Osteoblast (primary cell): Measurements from ENCODE around the gene COBLL1. TPM values are rescaled to one million over a fixed set of nuclear protein-coding genes. Genes with fewer than 3 reads are reported as not detected.

Experiments
- DNase-seq: peaks from one replicate; pipeline ENCODE4 v3.0.0; 2011; ENCODE audit warnings: low spot score, mixed read lengths; ENCODE audit not compliant: insufficient read length; ENCODE audit errors: missing footprints
- H2AFZ ChIP-seq: 2 replicates; pipeline ENCODE4 v1.6.0; 2011; ENCODE audit warnings: mild to moderate bottlenecking, low read length
- H3K27ac ChIP-seq: 2 replicates; pipeline ENCODE4 v1.5.1; 2011; ENCODE audit warnings: mild to moderate bottlenecking, low read depth, low read length, moderate library complexity
- H3K27me3 ChIP-seq: 2 replicates; pipeline ENCODE4 v1.6.0; 2012; ENCODE audit warnings: mild to moderate bottlenecking, control low read depth, inconsistent platforms, low read length, moderate library complexity; ENCODE audit not compliant: insufficient read depth
- H3K36me3 ChIP-seq: 2 replicates; pipeline ENCODE4 v1.5.1; 2011; ENCODE audit warnings: mild to moderate bottlenecking, low read length, control low read depth, moderate library complexity; ENCODE audit not compliant: insufficient read depth
- H3K4me1 ChIP-seq: 2 replicates; pipeline ENCODE4 v1.5.1; 2011; ENCODE audit warnings: mild to moderate bottlenecking, low read length, control low read depth, moderate library complexity; ENCODE audit not compliant: insufficient read depth
- H3K4me2 ChIP-seq: 2 replicates; pipeline ENCODE4 v1.6.0; 2011; ENCODE audit warnings: mild to moderate bottlenecking, low read length; ENCODE audit not compliant: insufficient read depth
- H3K4me3 ChIP-seq: fragments of 200-600 bp; sonication (generic); 3 replicates; pipeline ENCODE4 v1.5.1; 2012; ENCODE audit warnings: mild to moderate bottlenecking, low read length, inconsistent platforms; ENCODE audit not compliant: insufficient read depth
- H3K79me2 ChIP-seq: 2 replicates; pipeline ENCODE4 v1.6.0; 2012; ENCODE audit warnings: mild to moderate bottlenecking, low read length, control low read depth, inconsistent platforms; ENCODE audit not compliant: insufficient read depth
- H3K9me3 ChIP-seq: 2 replicates; pipeline ENCODE4 v1.5.1; 2011; ENCODE audit warnings: low read depth, low read length, control low read depth
- H4K20me1 ChIP-seq: 2 replicates; pipeline ENCODE4 v1.6.0; 2012; ENCODE audit warnings: mild to moderate bottlenecking, low read length, control low read depth; ENCODE audit not compliant: insufficient read depth
- CTCF ChIP-seq: IDR thresholded peaks from 2 replicates; pipeline ENCODE4 v1.5.1; 2011; ENCODE audit warnings: mild to moderate bottlenecking, low read depth, low read length, moderate library complexity; ENCODE audit errors: extremely low read depth
- total RNA-seq: library from RNA; depleted of rRNA; stranded (reverse); fragments of >200 nt; gene quantifications from 2 replicates; pipeline ENCODE4 v1.2.3, GENCODE V29; 2012

The COBLL1 gene
- total RNA-seq, 1 donor = 10.9 TPM

GRCh38 chr2:164877169-164877568 lies 35.5 kb upstream of the COBLL1 start:
- Histone ChIP-seq H3K79me2 (no peaks in the 10 kb centered on the region), H3K27ac (no peak overlapping the region), H2AFZ (no peak overlapping the region), H3K36me3 (no peaks in the 10 kb centered on the region), H3K27me3 (no peaks in the 10 kb centered on the region), H3K4me3 (no peak overlapping the region), H4K20me1 (no peaks in the 10 kb centered on the region), H3K4me1 (no peaks in the 10 kb centered on the region), H3K9me3 (no peaks in the 10 kb centered on the region), H3K4me2 (no peak overlapping the region)
- no peak for DNase-seq
- TF ChIP-seq CTCF = no peak

- no peaks in the 10 kb centered on the region for H3K27me3 ChIP-seq
- H3K27ac ChIP-seq = no peak overlapping the region
- no peaks in the 10 kb centered on the region for H3K9me3 ChIP-seq
- H3K79me2 ChIP-seq = no peaks in the 10 kb centered on the region
- no peak overlapping the region for H3K4me3 ChIP-seq
- H4K20me1 ChIP-seq = no peaks in the 10 kb centered on the region
- H2AFZ ChIP-seq = no peak overlapping the region
- H3K36me3 ChIP-seq = no peaks in the 10 kb centered on the region
- no peak for TF ChIP-seq CTCF
- no peak for DNase-seq
- H3K4me1 ChIP-seq = no peaks in the 10 kb centered on the region
- no peak overlapping the region for H3K4me2 ChIP-seq
These were observed 33.9 kb upstream of the COBLL1 start for GRCh38 chr2:164875334-164876205.

GRCh38 chr2:164873210-164873908 lies 31.7 kb upstream of the COBLL1 start:
- H3K79me2 ChIP-seq = no peaks in the 10 kb centered on the region
- TF ChIP-seq CTCF = no peak
- H3K4me1 ChIP-seq = no peaks in the 10 kb centered on the region
- no peaks in the 10 kb centered on the region for H4K20me1 ChIP-seq
- no peak overlapping the region for H3K4me3 ChIP-seq
- H2AFZ ChIP-seq = peak overlapping the region; percentile 34
- H3K27me3 ChIP-seq = peaks cover 4% of the 10 kb centered on the region
- DNase-seq = peak; percentile 32
- H3K4me2 ChIP-seq = peak overlapping the region; percentile 27
- H3K27ac ChIP-seq = no peak overlapping the region
- no peaks in the 10 kb centered on the region for H3K9me3 ChIP-seq
- no peaks in the 10 kb centered on the region for H3K36me3 ChIP-seq

GRCh38 chr2:164871404-164871803 lies 29.8 kb upstream of the COBLL1 start:
- no peaks in the 10 kb centered on the region for H3K9me3 ChIP-seq
- H2AFZ ChIP-seq = no peak overlapping the region
- H3K27me3 ChIP-seq = peaks cover 4% of the 10 kb centered on the region
- TF ChIP-seq CTCF = no peak
- no peaks in the 10 kb centered on the region for H3K36me3 ChIP-seq
- no peaks in the 10 kb centered on the region for H4K20me1 ChIP-seq
- H3K4me2 ChIP-seq = no peak overlapping the region
- no peaks in the 10 kb centered on the region for H3K4me1 ChIP-seq
- no peak overlapping the region for H3K4me3 ChIP-seq
- H3K27ac ChIP-seq = no peak overlapping the region
- H3K79me2 ChIP-seq = no peaks in the 10 kb centered on the region
- DNase-seq = no peak
